GM12878 (cell line): Measurements from ENCODE around the gene RGR. TPM values are rescaled to one million over a fixed set of nuclear protein-coding genes. Genes with fewer than 3 reads are reported as not detected.

Experiments
- ATAC-seq: fragments of 200-7000 bp; cut with Tn5 transposase; 3 replicates; pipeline ENCODE4 v1.9.1; 2020; ENCODE audit warnings: mild to moderate bottlenecking, moderate library complexity
- BruUV-seq: library from RNA; stranded (reverse); fragments of 400-500 nt; replicated peaks from 2 replicates; lab custom pipeline; 2021; lab: Mats Ljungman, UMichigan
- CTCF ChIA-PET: fragments of 300-600 bp; sonication (Branson Sonifier 250); formaldehyde crosslinking; extraction: SDS; loops from one replicate; lab custom pipeline; 2021; ENCODE audit warnings: inconsistent platforms; lab: Yijun Ruan, JAX
- POLR2A ChIA-PET: fragments of 350-600 bp; formaldehyde crosslinking; extraction: SDS; loops from one replicate; lab custom pipeline; 2021; ENCODE audit warnings: inconsistent platforms; lab: Charles Lee
- RAD21 ChIA-PET: fragments of 300-600 bp; sonication (Branson Sonifier 250); formaldehyde crosslinking; loops from one replicate; lab custom pipeline; 2023; ENCODE audit warnings: antibody characterized with exemption; ENCODE audit not compliant: unreplicated experiment; lab: Charles Lee
- SMC1A ChIA-PET: fragments of 300-600 bp; sonication (Branson Sonifier 250); formaldehyde crosslinking; loops from one replicate; lab custom pipeline; 2023; ENCODE audit not compliant: unreplicated experiment, uncharacterized antibody; lab: Charles Lee
- DNase-seq: peaks from one replicate; pipeline ENCODE4 v3.0.0-alpha.2; 2011; ENCODE audit warnings: low read depth, low spot score
- FAIRE-seq: peaks from 3 replicates; lab custom pipeline; 2011; peaks lifted over from hg19 to GRCh38; lab: Jason Lieb, UNC
- H2AFZ ChIP-seq: 2 replicates; pipeline ENCODE4 v1.6.0; 2011; ENCODE audit warnings: low read depth, low read length, control low read depth; ENCODE audit not compliant: control insufficient read depth
- H3K27ac ChIP-seq: 2 replicates; pipeline ENCODE4 v1.5.1; 2011; ENCODE audit warnings: control low read depth; ENCODE audit not compliant: control insufficient read depth, insufficient read depth
- H3K27me3 ChIP-seq, 2 experiments: replicated peaks in 1 of 2; 2 replicates each; pipeline versions ENCODE4 v1.6.0 to v1.6.1; 2011; ENCODE audit warnings: low read length in 1 of 2; ENCODE audit not compliant: control insufficient read depth in 2 of 2, insufficient read depth in 2 of 2
- H3K36me3 ChIP-seq, 2 experiments: 2 replicates each; pipeline ENCODE4 v1.5.1; 2011; ENCODE audit warnings: low read length in 1 of 2; ENCODE audit not compliant: control insufficient read depth in 2 of 2, insufficient read depth in 2 of 2
- H3K4me1 ChIP-seq: 2 replicates; pipeline ENCODE4 v1.6.1; 2011; ENCODE audit warnings: mild to moderate bottlenecking, low read length, moderate library complexity, mixed read lengths; ENCODE audit not compliant: control insufficient read depth, insufficient read depth
- H3K4me2 ChIP-seq: 2 replicates; pipeline ENCODE4 v1.6.0; 2011; ENCODE audit warnings: control low read depth; ENCODE audit not compliant: control insufficient read depth, insufficient read depth
- H3K4me3 ChIP-seq: fragments of 200-600 bp; sonication (generic); 2 replicates; pipeline ENCODE4 v1.5.1; 2016
- H3K79me2 ChIP-seq: 2 replicates; pipeline ENCODE4 v1.6.0; 2011; ENCODE audit warnings: low read length; ENCODE audit not compliant: control insufficient read depth, insufficient read depth
- H3K9ac ChIP-seq: 2 replicates; pipeline ENCODE4 v1.8.0; 2011; ENCODE audit warnings: low read length, control low read depth, mixed read lengths; ENCODE audit not compliant: control insufficient read depth, insufficient read depth
- H3K9me3 ChIP-seq: replicated peaks from 3 replicates; pipeline ENCODE4 v1.5.1; 2011; ENCODE audit warnings: mild to moderate bottlenecking, low read length; ENCODE audit not compliant: control insufficient read depth, insufficient read depth
- H4K20me1 ChIP-seq: 2 replicates; pipeline ENCODE4 v1.6.0; 2011; ENCODE audit not compliant: control insufficient read depth, insufficient read depth
- MEF2A ChIP-seq: IDR thresholded peaks from 2 replicates; pipeline ENCODE4 v1.6.1; 2011; ENCODE audit warnings: low read depth, mild to moderate bottlenecking, low read length, moderate library complexity; ENCODE audit not compliant: insufficient read depth
- MYC ChIP-seq: IDR thresholded peaks from 2 replicates; pipeline ENCODE4 v1.6.1; 2011; ENCODE audit warnings: mild to moderate bottlenecking, low read length, moderate library complexity, inconsistent platforms; ENCODE audit not compliant: insufficient read depth, insufficient replicate concordance, insufficient read length, severe bottlenecking
- NR2C1 ChIP-seq: fragments of 450-650 bp; IDR thresholded peaks from 2 replicates; pipeline ENCODE4 v1.6.1; 2017; ENCODE audit warnings: antibody characterized with exemption, mild to moderate bottlenecking, moderate library complexity
- NRF1 ChIP-seq: conservative IDR thresholded peaks from 2 replicates; pipeline ENCODE4 v1.6.1; 2011; ENCODE audit warnings: mild to moderate bottlenecking, low read depth, low read length, improper control_type of control experiment
- POLR2A ChIP-seq: IDR thresholded peaks from 2 replicates; pipeline ENCODE4 v1.6.1; 2011; ENCODE audit warnings: low read depth, mild to moderate bottlenecking, low read length
- RAD21 ChIP-seq: IDR thresholded peaks from 2 replicates; pipeline ENCODE4 v1.6.1; 2011; ENCODE audit warnings: mild to moderate bottlenecking, low read depth, low read length, moderate library complexity; ENCODE audit not compliant: insufficient read depth
- SMC3 ChIP-seq: IDR thresholded peaks from 2 replicates; pipeline ENCODE4 v1.6.1; 2011; ENCODE audit warnings: low read length, improper control_type of control experiment, borderline replicate concordance
- WGBS: methylation state at CpG from one replicate; pipeline ENCODE4 v1.1.6; 2016; ENCODE audit warnings: low lambda C conversion rate; ENCODE audit not compliant: insufficient replicate concordance, insufficient coverage; ENCODE audit errors: missing lambda C conversion rate; 5-methylcytosine and 5-hydroxymethylcytosine counted together
- in situ Hi-C: fragments of 300-500 bp; cut with MboI; formaldehyde crosslinking; loops from 9 replicates; pipeline ENCODE4 v1.14.3; 2018; ENCODE audit warnings: mixed read lengths
- intact Hi-C: fragments of 100-400 bp; cut with micrococcal nuclease; formaldehyde crosslinking; loops from one replicate; pipeline ENCODE4 v1.14.2; 2022; ENCODE audit not compliant: unreplicated experiment
- polyA plus RNA-seq, 11 experiments: library from polyadenylated mRNA; depleted of rRNA in 4 of 11; unstranded in 6 of 11; stranded (reverse) in 5 of 11; fragments of >200 nt; fragmentation: Nextera tagmentation in 4 of 11; fragmentation: Illumina TruSeq in 1 of 11; extraction: Ambion mirVana in 4 of 11; extraction: Trizol in 1 of 11; gene quantifications; 1 replicate in 1 of 11; 2 replicates in 10 of 11; pipeline versions ENCODE4 v1.2.1 to v1.2.3, GENCODE V29; 2011 to 2016; ENCODE audit warnings: inconsistent platforms in 2 of 11, missing spikeins in 2 of 11, low read depth in 1 of 11
- total RNA-seq, 4 experiments: library from RNA; depleted of rRNA in 3 of 4; stranded (reverse); fragments of >200 nt in 3 of 4; fragmentation: Illumina TruSeq in 1 of 4; extraction: Trizol in 1 of 4; gene quantifications; 2 replicates each; pipeline versions ENCODE4 v1.2.1 to v1.2.3, GENCODE V29; 2013 to 2021
- TF ChIP-seq, protein P1 (sequence below): fragments of 450-650 bp; IDR thresholded peaks from 2 replicates; pipeline ENCODE4 v1.6.1; 2018; ENCODE audit warnings: borderline replicate concordance, mild to moderate bottlenecking; ENCODE audit not compliant: partially characterized antibody
- TF ChIP-seq, protein P2 (sequence below): IDR thresholded peaks from 2 replicates; pipeline ENCODE4 v1.6.1; 2012; ENCODE audit warnings: low read depth, low read length, improper control_type of control experiment
- TF ChIP-seq, protein P3 (sequence below), 3 experiments: IDR thresholded peaks in 2 of 3; conservative IDR thresholded peaks in 1 of 3; 2 replicates each; pipeline ENCODE4 v1.5.1; 2011; ENCODE audit warnings: low read depth in 3 of 3, low read length in 3 of 3, mild to moderate bottlenecking in 3 of 3, control low read depth in 2 of 3, moderate library complexity in 2 of 3, inconsistent platforms in 1 of 3, mixed read lengths in 1 of 3; ENCODE audit not compliant: control insufficient read depth in 2 of 3, insufficient read depth in 1 of 3; ENCODE audit errors: extremely low read depth in 1 of 3

Gene RGR
- total and polyA plus RNA-seq, 10 of the 15 experiments (the other 5 are each of a cell fraction or from before 2014, with no cell fraction given) = not detected

DNA sequence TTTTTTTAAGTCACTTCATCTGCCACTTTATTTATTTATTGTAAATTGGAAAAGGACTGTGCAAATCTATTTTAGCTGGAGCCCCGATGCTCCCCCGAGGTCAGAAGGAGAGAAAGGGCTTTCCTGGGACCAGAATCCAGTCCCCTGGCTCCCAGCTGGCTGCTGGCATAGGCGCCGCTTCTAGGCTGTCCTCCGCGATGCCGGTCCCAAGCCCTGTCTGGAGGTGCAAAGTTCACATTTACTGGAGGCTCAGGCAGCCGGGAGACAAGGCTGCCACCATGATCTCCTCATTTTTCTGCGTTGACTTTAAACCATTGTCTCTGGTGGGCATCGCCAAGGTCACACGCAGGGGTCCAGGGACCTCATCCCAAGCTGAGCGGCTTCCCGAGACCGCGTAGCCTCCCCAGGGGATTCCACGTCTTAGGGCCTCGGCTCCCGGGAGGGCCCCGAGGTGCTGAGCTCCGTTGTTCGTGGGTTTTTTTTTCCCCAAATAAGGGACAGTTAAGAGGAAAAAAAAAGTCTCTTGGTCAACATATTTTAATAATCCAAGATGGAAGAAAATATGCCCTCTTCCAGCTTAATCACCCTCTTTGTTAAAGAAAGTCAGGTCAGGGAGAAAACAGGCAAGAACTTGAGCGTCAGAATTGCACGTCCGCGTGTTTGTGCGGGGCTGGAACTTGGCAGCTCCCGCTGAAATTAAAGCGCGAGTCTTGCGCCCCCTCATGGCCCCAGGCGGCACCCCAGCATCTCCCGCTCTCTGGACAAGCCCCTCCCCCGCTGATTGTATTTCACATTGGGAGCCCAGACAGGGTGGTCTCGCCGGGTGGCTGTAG is 11.9 kb downstream of the RGR start:
- Histone ChIP-seq H4K20me1 (no peaks in the 10 kb centered on the region), H3K36me3 (no peaks in the 10 kb centered on the region), H3K4me2 (no peak overlapping the region), H3K9me3 (no peaks in the 10 kb centered on the region), H2AFZ (peak overlapping the region; percentile 13; the same call in 1 of the 2 replicates), H3K9ac (no peak overlapping the region), H3K79me2 (no peaks in the 10 kb centered on the region), H3K27me3 (no peaks in the 10 kb centered on the region; a peak in 2 of 4 replicates), H3K27ac (no peak overlapping the region), H3K4me1 (no peaks in the 10 kb centered on the region), H3K4me3 (no peak overlapping the region)
- ATAC-seq = peak; percentile 89
- WGBS = 39% methylated on average over 35 of the region's 35 CpGs
- intact Hi-C loops (no loop called here), in situ Hi-C loops (no loop called here)
- BruUV-seq = no TSS peak
- POLR2A ChIA-PET = no interaction called here
- DNase-seq = no peak
- FAIRE-seq = no peak
- CTCF ChIA-PET = interaction anchor here (0.5 to 2.1 kb wide), 10 partner anchors 9 to 520 kb away, joined by 3 to 13 read pairs (median 3); no protein-coding TSS in a partner anchor
- TF ChIP-seq MEF2A (no peak), NRF1 (no peak), NR2C1 (no peak), MYC (no peak), SMC3 (peak; percentile 24; the same call in 1 of the 2 replicates), POLR2A (no peak), RAD21 (peak; percentile 20; the same call in 1 of the 2 replicates)
- TF ChIP-seq, protein P1, sequence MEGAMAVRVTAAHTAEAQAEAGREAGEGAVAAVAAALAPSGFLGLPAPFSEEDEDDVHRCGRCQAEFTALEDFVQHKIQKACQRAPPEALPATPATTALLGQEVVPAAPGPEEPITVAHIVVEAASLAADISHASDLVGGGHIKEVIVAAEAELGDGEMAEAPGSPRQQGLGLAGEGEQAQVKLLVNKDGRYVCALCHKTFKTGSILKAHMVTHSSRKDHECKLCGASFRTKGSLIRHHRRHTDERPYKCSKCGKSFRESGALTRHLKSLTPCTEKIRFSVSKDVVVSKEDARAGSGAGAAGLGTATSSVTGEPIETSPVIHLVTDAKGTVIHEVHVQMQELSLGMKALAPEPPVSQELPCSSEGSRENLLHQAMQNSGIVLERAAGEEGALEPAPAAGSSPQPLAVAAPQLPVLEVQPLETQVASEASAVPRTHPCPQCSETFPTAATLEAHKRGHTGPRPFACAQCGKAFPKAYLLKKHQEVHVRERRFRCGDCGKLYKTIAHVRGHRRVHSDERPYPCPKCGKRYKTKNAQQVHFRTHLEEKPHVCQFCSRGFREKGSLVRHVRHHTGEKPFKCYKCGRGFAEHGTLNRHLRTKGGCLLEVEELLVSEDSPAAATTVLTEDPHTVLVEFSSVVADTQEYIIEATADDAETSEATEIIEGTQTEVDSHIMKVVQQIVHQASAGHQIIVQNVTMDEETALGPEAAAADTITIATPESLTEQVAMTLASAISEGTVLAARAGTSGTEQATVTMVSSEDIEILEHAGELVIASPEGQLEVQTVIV = no peak
- TF ChIP-seq, protein P2, sequence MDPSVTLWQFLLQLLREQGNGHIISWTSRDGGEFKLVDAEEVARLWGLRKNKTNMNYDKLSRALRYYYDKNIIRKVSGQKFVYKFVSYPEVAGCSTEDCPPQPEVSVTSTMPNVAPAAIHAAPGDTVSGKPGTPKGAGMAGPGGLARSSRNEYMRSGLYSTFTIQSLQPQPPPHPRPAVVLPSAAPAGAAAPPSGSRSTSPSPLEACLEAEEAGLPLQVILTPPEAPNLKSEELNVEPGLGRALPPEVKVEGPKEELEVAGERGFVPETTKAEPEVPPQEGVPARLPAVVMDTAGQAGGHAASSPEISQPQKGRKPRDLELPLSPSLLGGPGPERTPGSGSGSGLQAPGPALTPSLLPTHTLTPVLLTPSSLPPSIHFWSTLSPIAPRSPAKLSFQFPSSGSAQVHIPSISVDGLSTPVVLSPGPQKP = no peak
- TF ChIP-seq, protein P3, sequence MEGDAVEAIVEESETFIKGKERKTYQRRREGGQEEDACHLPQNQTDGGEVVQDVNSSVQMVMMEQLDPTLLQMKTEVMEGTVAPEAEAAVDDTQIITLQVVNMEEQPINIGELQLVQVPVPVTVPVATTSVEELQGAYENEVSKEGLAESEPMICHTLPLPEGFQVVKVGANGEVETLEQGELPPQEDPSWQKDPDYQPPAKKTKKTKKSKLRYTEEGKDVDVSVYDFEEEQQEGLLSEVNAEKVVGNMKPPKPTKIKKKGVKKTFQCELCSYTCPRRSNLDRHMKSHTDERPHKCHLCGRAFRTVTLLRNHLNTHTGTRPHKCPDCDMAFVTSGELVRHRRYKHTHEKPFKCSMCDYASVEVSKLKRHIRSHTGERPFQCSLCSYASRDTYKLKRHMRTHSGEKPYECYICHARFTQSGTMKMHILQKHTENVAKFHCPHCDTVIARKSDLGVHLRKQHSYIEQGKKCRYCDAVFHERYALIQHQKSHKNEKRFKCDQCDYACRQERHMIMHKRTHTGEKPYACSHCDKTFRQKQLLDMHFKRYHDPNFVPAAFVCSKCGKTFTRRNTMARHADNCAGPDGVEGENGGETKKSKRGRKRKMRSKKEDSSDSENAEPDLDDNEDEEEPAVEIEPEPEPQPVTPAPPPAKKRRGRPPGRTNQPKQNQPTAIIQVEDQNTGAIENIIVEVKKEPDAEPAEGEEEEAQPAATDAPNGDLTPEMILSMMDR (IDR thresholded peaks at IDR 0.05 in 2 of 3, conservative IDR thresholded peaks at IDR 0.05 in 1 of 3; ENCODE audit: control insufficient read depth in 2 of 3, extremely low read depth in 1 of 3, insufficient read depth in 1 of 3, low read depth in 3 of 3, low read length in 3 of 3) = peak; percentile 58 to 71 (median 59)
- RAD21 ChIA-PET = interaction anchor here (0.6 to 1.3 kb wide), 3 partner anchors 107 to 250 kb away, joined by 3 to 4 read pairs (median 3); no protein-coding TSS in a partner anchor
- SMC1A ChIA-PET = no interaction called here
